ENCODE measurements around the gene MTAP. TPM values are rescaled to one million over a fixed set of nuclear protein-coding genes. Genes with fewer than 3 reads are reported as not detected.

The MTAP gene
- polyA plus RNA-seq, 1 donor (not counting 4 experiments of a cell fraction or from before 2014, with no cell fraction given), result 48.7 TPM

DNA sequence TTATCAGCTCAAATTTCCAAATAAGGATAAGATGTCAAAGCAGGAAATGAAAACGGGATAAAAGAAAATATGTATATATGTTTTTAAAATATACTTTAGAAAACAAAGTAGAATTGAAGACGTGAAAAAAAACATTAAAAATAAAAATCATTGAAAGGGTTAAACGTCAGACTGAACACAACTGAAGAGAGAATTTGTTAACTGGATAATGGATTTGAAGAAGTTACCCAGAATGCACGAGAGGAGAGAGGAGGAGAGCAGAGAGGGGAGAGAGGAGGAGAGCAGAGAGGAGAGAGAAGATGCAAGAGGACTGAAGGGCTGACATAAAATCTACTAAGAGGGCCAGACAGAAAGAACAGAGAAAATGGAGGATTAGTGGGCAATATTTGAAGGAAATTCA is 103.8 kb downstream of the MTAP start:
- Histone ChIP-seq H3K4me3 (ENCODE audit: control insufficient read depth in 2 of 3, extremely low read depth in 1 of 3, insufficient read depth in 2 of 3, low read depth in 1 of 3, low read length in 3 of 3) (no peak overlapping the region), H3K9me3 (ENCODE audit: control insufficient read depth, low read depth, low read length) (no peaks in the 10 kb centered on the region), H2AFZ (ENCODE audit: control insufficient read depth, low read length) (no peak overlapping the region), H3K4me2 (ENCODE audit: control insufficient read depth, extremely low read depth, insufficient read depth, low read depth, low read length) (no peak overlapping the region), H3K27me3 (ENCODE audit: control insufficient read depth, extremely low read depth, insufficient read depth, low read length) (no peaks in the 10 kb centered on the region), H3K9me1 (ENCODE audit: control insufficient read depth, extremely low read depth, insufficient read depth, low read length) (no peaks in the 10 kb centered on the region), H3K27ac (ENCODE audit: control insufficient read depth, insufficient read depth, low read length) (no peak overlapping the region), H3K79me2 (ENCODE audit: control insufficient read depth, insufficient read depth, low read length) (no peaks in the 10 kb centered on the region), H3K36me3 (ENCODE audit: control insufficient read depth in 2 of 2, extremely low read depth in 1 of 2, insufficient read depth in 2 of 2, low read length in 2 of 2) (peaks cover 0 to 2% of the 10 kb centered on the region in 2 experiments), H4K20me1 (ENCODE audit: control insufficient read depth, extremely low read depth, insufficient read depth, low read length) (no peaks in the 10 kb centered on the region), H3K9ac (ENCODE audit: control insufficient read depth, extremely low read depth, insufficient read depth, low read length) (no peak overlapping the region), H3K4me1 (ENCODE audit: control insufficient read depth, extremely low read depth, insufficient read depth, low read length) (no peaks in the 10 kb centered on the region)
- DNase-seq (ENCODE audit: low read depth, low spot score), result no peak
- dilution Hi-C loops (cut with MboI; ENCODE audit: extremely low pct_ligation_motif_present, low sequenced_read_pairs), result no loop called here
- no peak for TF ChIP-seq EZH2 (IDR thresholded peaks at IDR 0.05; ENCODE audit: low read length)
- TF ChIP-seq, protein P1, sequence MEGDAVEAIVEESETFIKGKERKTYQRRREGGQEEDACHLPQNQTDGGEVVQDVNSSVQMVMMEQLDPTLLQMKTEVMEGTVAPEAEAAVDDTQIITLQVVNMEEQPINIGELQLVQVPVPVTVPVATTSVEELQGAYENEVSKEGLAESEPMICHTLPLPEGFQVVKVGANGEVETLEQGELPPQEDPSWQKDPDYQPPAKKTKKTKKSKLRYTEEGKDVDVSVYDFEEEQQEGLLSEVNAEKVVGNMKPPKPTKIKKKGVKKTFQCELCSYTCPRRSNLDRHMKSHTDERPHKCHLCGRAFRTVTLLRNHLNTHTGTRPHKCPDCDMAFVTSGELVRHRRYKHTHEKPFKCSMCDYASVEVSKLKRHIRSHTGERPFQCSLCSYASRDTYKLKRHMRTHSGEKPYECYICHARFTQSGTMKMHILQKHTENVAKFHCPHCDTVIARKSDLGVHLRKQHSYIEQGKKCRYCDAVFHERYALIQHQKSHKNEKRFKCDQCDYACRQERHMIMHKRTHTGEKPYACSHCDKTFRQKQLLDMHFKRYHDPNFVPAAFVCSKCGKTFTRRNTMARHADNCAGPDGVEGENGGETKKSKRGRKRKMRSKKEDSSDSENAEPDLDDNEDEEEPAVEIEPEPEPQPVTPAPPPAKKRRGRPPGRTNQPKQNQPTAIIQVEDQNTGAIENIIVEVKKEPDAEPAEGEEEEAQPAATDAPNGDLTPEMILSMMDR (optimal IDR thresholded peaks at IDR 0.05 in 1 of 3, IDR thresholded peaks at IDR 0.05 in 1 of 3, conservative IDR thresholded peaks at IDR 0.05 in 1 of 3; ENCODE audit: extremely low read depth in 1 of 3, insufficient read depth in 2 of 3, low read length in 3 of 3), result no peak
- no peak for FAIRE-seq

- no peak overlapping the region for H2AFZ ChIP-seq (ENCODE audit: control insufficient read depth, low read length)
- no peak for DNase-seq (ENCODE audit: low read depth, low spot score)
- peaks cover 0 to 2% of the 10 kb centered on the region in 2 experiments for H3K36me3 ChIP-seq (ENCODE audit: control insufficient read depth in 2 of 2, extremely low read depth in 1 of 2, insufficient read depth in 2 of 2, low read length in 2 of 2)
- H3K27ac ChIP-seq (ENCODE audit: control insufficient read depth, insufficient read depth, low read length), result no peak overlapping the region
- no peak overlapping the region for H3K9ac ChIP-seq (ENCODE audit: control insufficient read depth, extremely low read depth, insufficient read depth, low read length)
- peak; percentile 13 for FAIRE-seq
- no peak overlapping the region for H3K4me2 ChIP-seq (ENCODE audit: control insufficient read depth, extremely low read depth, insufficient read depth, low read depth, low read length)
- H3K4me1 ChIP-seq (ENCODE audit: control insufficient read depth, extremely low read depth, insufficient read depth, low read length), result no peaks in the 10 kb centered on the region
- no peaks in the 10 kb centered on the region for H3K27me3 ChIP-seq (ENCODE audit: control insufficient read depth, extremely low read depth, insufficient read depth, low read length)
- no peak overlapping the region for H3K4me3 ChIP-seq (ENCODE audit: control insufficient read depth in 2 of 3, extremely low read depth in 1 of 3, insufficient read depth in 2 of 3, low read depth in 1 of 3, low read length in 3 of 3)
- no peak for TF ChIP-seq EZH2 (IDR thresholded peaks at IDR 0.05; ENCODE audit: low read length)
- TF ChIP-seq, protein P1 (optimal IDR thresholded peaks at IDR 0.05 in 1 of 3, IDR thresholded peaks at IDR 0.05 in 1 of 3, conservative IDR thresholded peaks at IDR 0.05 in 1 of 3; ENCODE audit: extremely low read depth in 1 of 3, insufficient read depth in 2 of 3, low read length in 3 of 3), result no peak
- dilution Hi-C loops (cut with MboI; ENCODE audit: extremely low pct_ligation_motif_present, low sequenced_read_pairs), result no loop called here
- no peaks in the 10 kb centered on the region for H3K9me1 ChIP-seq (ENCODE audit: control insufficient read depth, extremely low read depth, insufficient read depth, low read length)
- H4K20me1 ChIP-seq (ENCODE audit: control insufficient read depth, extremely low read depth, insufficient read depth, low read length), result no peaks in the 10 kb centered on the region
- H3K79me2 ChIP-seq (ENCODE audit: control insufficient read depth, insufficient read depth, low read length), result no peaks in the 10 kb centered on the region
- H3K9me3 ChIP-seq (ENCODE audit: control insufficient read depth, low read depth, low read length), result no peaks in the 10 kb centered on the region
Observed at GRCh38 chr9:21906881-21907280, 104.4 kb downstream of the MTAP start.
